Measurements from ENCODE around the gene AKR7A2. TPM values are rescaled to one million over a fixed set of nuclear protein-coding genes. Genes with fewer than 3 reads are reported as not detected.
"Not testable (repeated sequence)": the region's sequence is repeated elsewhere in the genome, so short reads cannot be mapped to it uniquely, and the experiment has no call there.

The AKR7A2 gene
- polyA plus RNA-seq, 3 donors: 19.5 to 117 (median 89.3) TPM

GRCh38 chr1:19287436-19288185, 24.3 kb downstream of the AKR7A2 start:
- Histone ChIP-seq H4K20me1 (ENCODE audit: insufficient read depth, low read length) (no peaks in the 10 kb centered on the region), H3K27ac (ENCODE audit: low read depth in 1 of 2, low read length in 2 of 2) (no peak overlapping the region), H3K4me3 (replicated peaks in 1 of 3; ENCODE audit: low read depth in 2 of 3, low read length in 3 of 3) (no peak overlapping the region), H3K36me3 (replicated peaks in 1 of 2; ENCODE audit: control insufficient read depth in 1 of 2, insufficient read depth in 2 of 2, low read length in 2 of 2) (no peaks in the 10 kb centered on the region), H3K9ac (ENCODE audit: insufficient read depth, low read length, poor library complexity, severe bottlenecking) (no peak overlapping the region), H3K79me2 (ENCODE audit: insufficient read depth, low read length) (no peaks in the 10 kb centered on the region), H3K9me3 (replicated peaks in 1 of 2; ENCODE audit: control insufficient read depth in 1 of 2, insufficient read depth in 1 of 2, low read length in 2 of 2) (peaks cover 0 to 6% of the 10 kb centered on the region in 2 donors), H3K4me2 (replicated peaks; ENCODE audit: extremely low read depth, low read length, poor library complexity, severe bottlenecking) (no peak overlapping the region), H2AFZ (ENCODE audit: insufficient read depth, low read depth, low read length, poor library complexity, severe bottlenecking) (no peak overlapping the region), H3K4me1 (ENCODE audit: control insufficient read depth in 1 of 2, insufficient read depth in 2 of 2, low read length in 2 of 2) (peaks cover 6 to 11% of the 10 kb centered on the region in 2 donors), H3K27me3 (ENCODE audit: control insufficient read depth in 2 of 2, insufficient read depth in 2 of 2, low read length in 2 of 2) (peaks cover 6 to 17% of the 10 kb centered on the region in 2 donors)
- Mint-ChIP-seq H3K27ac (peak overlapping the region in 1 of 7 donors; percentile 45), H3K36me3 (peaks cover 0 to 11% of the 10 kb centered on the region in 2 donors), H3K4me1 (peaks cover 11% of the 10 kb centered on the region), H3K27me3 (ENCODE audit: low read depth in 3 of 3) (peaks cover 14 to 22% (median 20%) of the 10 kb centered on the region in 3 donors), H3K9me3 (peaks cover 6 to 17% (median 13%) of the 10 kb centered on the region in 7 donors), H3K4me3 (peak overlapping the region; percentile 48 to 81)
- intact Hi-C loops (cut with micrococcal nuclease): no loop called here
- whole genome bisulfite sequencing (ENCODE audit: insufficient coverage): 97% methylated on average over 11 of the region's 13 CpGs
- no peak for TF ChIP-seq CTCF (IDR thresholded peaks at IDR 0.05)
- DNase-seq: no peak

- H3K79me2 ChIP-seq (ENCODE audit: insufficient read depth, low read length); H2AFZ ChIP-seq (ENCODE audit: insufficient read depth, low read depth, low read length, poor library complexity, severe bottlenecking); H3K9me3 Mint-ChIP-seq; H3K27ac Mint-ChIP-seq; H3K36me3 Mint-ChIP-seq; H3K36me3 ChIP-seq (replicated peaks in 1 of 2; ENCODE audit: control insufficient read depth in 1 of 2, insufficient read depth in 2 of 2, low read length in 2 of 2); H3K4me3 ChIP-seq (replicated peaks in 1 of 3; ENCODE audit: low read depth in 2 of 3, low read length in 3 of 3); H4K20me1 ChIP-seq (ENCODE audit: insufficient read depth, low read length); H3K4me3 Mint-ChIP-seq; H3K27ac ChIP-seq (ENCODE audit: low read depth in 1 of 2, low read length in 2 of 2); H3K9me3 ChIP-seq (replicated peaks in 1 of 2; ENCODE audit: control insufficient read depth in 1 of 2, insufficient read depth in 1 of 2, low read length in 2 of 2); DNase-seq; H3K4me2 ChIP-seq (replicated peaks; ENCODE audit: extremely low read depth, low read length, poor library complexity, severe bottlenecking); intact Hi-C loops (cut with micrococcal nuclease); H3K9ac ChIP-seq (ENCODE audit: insufficient read depth, low read length, poor library complexity, severe bottlenecking): not testable (repeated sequence)
- Mint-ChIP-seq H3K4me1 (peaks cover 11% of the 10 kb centered on the region), H3K27me3 (ENCODE audit: low read depth in 3 of 3) (peaks cover 14 to 22% (median 20%) of the 10 kb centered on the region in 3 donors)
- WGBS (ENCODE audit: insufficient coverage): 78% methylated on average over 3 of the region's 3 CpGs
- Histone ChIP-seq H3K27me3 (ENCODE audit: control insufficient read depth in 2 of 2, insufficient read depth in 2 of 2, low read length in 2 of 2) (peaks cover 6 to 17% of the 10 kb centered on the region in 2 donors), H3K4me1 (ENCODE audit: control insufficient read depth in 1 of 2, insufficient read depth in 2 of 2, low read length in 2 of 2) (peaks cover 6 to 11% of the 10 kb centered on the region in 2 donors)
Observed at GRCh38 chr1:19285807-19286206, 26.1 kb downstream of the AKR7A2 start.

GRCh38 chr1:19285366-19285765, 26.6 kb downstream of the AKR7A2 start:
- DNase-seq; H3K9ac ChIP-seq (ENCODE audit: insufficient read depth, low read length, poor library complexity, severe bottlenecking); H3K9me3 Mint-ChIP-seq; intact Hi-C loops (cut with micrococcal nuclease); H3K27ac Mint-ChIP-seq; H3K4me3 Mint-ChIP-seq; H2AFZ ChIP-seq (ENCODE audit: insufficient read depth, low read depth, low read length, poor library complexity, severe bottlenecking); H3K36me3 Mint-ChIP-seq; H3K4me3 ChIP-seq (replicated peaks in 1 of 3; ENCODE audit: low read depth in 2 of 3, low read length in 3 of 3); H3K4me2 ChIP-seq (replicated peaks; ENCODE audit: extremely low read depth, low read length, poor library complexity, severe bottlenecking); H3K79me2 ChIP-seq (ENCODE audit: insufficient read depth, low read length); H3K9me3 ChIP-seq (replicated peaks in 1 of 2; ENCODE audit: control insufficient read depth in 1 of 2, insufficient read depth in 1 of 2, low read length in 2 of 2); H4K20me1 ChIP-seq (ENCODE audit: insufficient read depth, low read length); H3K27ac ChIP-seq (ENCODE audit: low read depth in 1 of 2, low read length in 2 of 2); H3K36me3 ChIP-seq (replicated peaks in 1 of 2; ENCODE audit: control insufficient read depth in 1 of 2, insufficient read depth in 2 of 2, low read length in 2 of 2): not testable (repeated sequence)
- peaks cover 11% of the 10 kb centered on the region for H3K4me1 Mint-ChIP-seq
- Histone ChIP-seq H3K27me3 (ENCODE audit: control insufficient read depth in 2 of 2, insufficient read depth in 2 of 2, low read length in 2 of 2) (peaks cover 6 to 17% of the 10 kb centered on the region in 2 donors), H3K4me1 (ENCODE audit: control insufficient read depth in 1 of 2, insufficient read depth in 2 of 2, low read length in 2 of 2) (peaks cover 6 to 11% of the 10 kb centered on the region in 2 donors)
- WGBS (ENCODE audit: insufficient coverage): no CpG with 5 or more reads among the region's 3 CpGs
- H3K27me3 Mint-ChIP-seq (ENCODE audit: low read depth in 3 of 3): peaks cover 14 to 22% (median 20%) of the 10 kb centered on the region in 3 donors
